DOHH2 (cell line): ENCODE data around the gene VSTM2B.

Experiments
- H3F3A ChIP-seq: fragments of 200-600 bp; sonication (generic), shearing (Covaris generic); 2 replicates; pipeline ENCODE4 v1.6.0; 2016; ENCODE audit warnings: antibody characterized with exemption, mild to moderate bottlenecking; ENCODE audit not compliant: control insufficient read depth, insufficient read depth
- H3K27ac ChIP-seq: fragments of 200-600 bp; sonication (generic); 2 replicates; pipeline ENCODE4 v1.5.1; 2014; ENCODE audit warnings: low read depth, mild to moderate bottlenecking, low read length, moderate library complexity
- H3K27me3 ChIP-seq: fragments of 200-600 bp; sonication (generic); 2 replicates; pipeline ENCODE4 v1.6.1; 2014; ENCODE audit warnings: mild to moderate bottlenecking, low read length, mixed read lengths; ENCODE audit not compliant: control insufficient read depth
- H3K36me3 ChIP-seq: fragments of 200-600 bp; sonication (generic); 2 replicates; pipeline ENCODE4 v1.6.1; 2014; ENCODE audit warnings: mild to moderate bottlenecking, low read length, moderate library complexity, mixed read lengths; ENCODE audit not compliant: control insufficient read depth
- H3K4me1 ChIP-seq: fragments of 200-600 bp; sonication (generic); 2 replicates; pipeline ENCODE4 v1.6.1; 2014; ENCODE audit warnings: mild to moderate bottlenecking, low read length, mixed read lengths; ENCODE audit not compliant: control insufficient read depth
- H3K4me2 ChIP-seq: fragments of 200-600 bp; sonication (generic); 2 replicates; pipeline ENCODE4 v1.6.0; 2014; ENCODE audit warnings: mild to moderate bottlenecking, low read length, moderate library complexity
- H3K4me3 ChIP-seq: fragments of 200-600 bp; sonication (generic); 2 replicates; pipeline ENCODE4 v1.5.1; 2014; ENCODE audit warnings: mild to moderate bottlenecking, low read length, mixed read lengths
- H3K79me2 ChIP-seq: fragments of 200-600 bp; sonication (generic); 2 replicates; pipeline ENCODE4 v1.6.1; 2014; ENCODE audit warnings: mild to moderate bottlenecking, low read length, mixed read lengths; ENCODE audit not compliant: control insufficient read depth
- H3K9me2 ChIP-seq: fragments of 200-600 bp; sonication (generic); replicated peaks from 2 replicates; pipeline ENCODE4 v1.6.1; 2014; ENCODE audit warnings: mild to moderate bottlenecking, low read length, mixed read lengths; ENCODE audit not compliant: control insufficient read depth
- H3K9me3 ChIP-seq: fragments of 200-600 bp; sonication (generic); 2 replicates; pipeline ENCODE4 v1.6.1; 2014; ENCODE audit warnings: antibody characterized with exemption, low read length, mixed read lengths; ENCODE audit not compliant: control insufficient read depth, insufficient read depth
- H4K20me1 ChIP-seq: fragments of 200-600 bp; sonication (generic); 2 replicates; pipeline ENCODE4 v1.6.0; 2014; ENCODE audit warnings: low read depth, mild to moderate bottlenecking, antibody characterized with exemption, low read length, moderate library complexity; ENCODE audit not compliant: control insufficient read depth, insufficient read depth
- CTCF ChIP-seq: fragments of 200-600 bp; sonication (generic); IDR thresholded peaks from one replicate; pipeline ENCODE4 v1.5.1; 2014; ENCODE audit warnings: antibody characterized with exemption, mild to moderate bottlenecking, low read depth, low read length; ENCODE audit not compliant: poor library complexity, severe bottlenecking
- EZH2phosphoT487 ChIP-seq: fragments of 200-600 bp; sonication (generic); IDR thresholded peaks from 2 replicates; pipeline ENCODE4 v1.6.1; 2017; ENCODE audit warnings: borderline replicate concordance, mild to moderate bottlenecking, antibody characterized with exemption, low read length, moderate library complexity, mixed read lengths

Gene VSTM2B

GRCh38 chr19:29603308-29603707, 77.5 kb downstream of the VSTM2B start:
- Histone ChIP-seq H3K4me1 (peaks cover 12% of the 10 kb centered on the region), H3K27ac (no peak overlapping the region), H3K27me3 (0 out of 2 replicates have a peak, but pooled peaks cover 4% of the 10 kb centered on the region), H3K4me3 (no peak overlapping the region), H4K20me1 (no peaks in the 10 kb centered on the region), H3K4me2 (no peak overlapping the region), H3K9me2 (no peaks in the 10 kb centered on the region), H3K9me3 (no peaks in the 10 kb centered on the region), H3F3A (no peaks in the 10 kb centered on the region), H3K79me2 (peaks cover 34% of the 10 kb centered on the region), H3K36me3 (no peaks in the 10 kb centered on the region)
- TF ChIP-seq EZH2phosphoT487 (no peak), CTCF (no peak)

- Histone ChIP-seq H3K4me2 (peak within 1 kb of the TSS; percentile 88), H3K79me2 (peaks cover 34% of the 10 kb centered on the region), H3K9me3 (no peaks in the 10 kb centered on the region), H3K4me1 (peaks cover 18% of the 10 kb centered on the region), H3K9me2 (no peaks in the 10 kb centered on the region), H3K27me3 (no peaks in the 10 kb centered on the region), H3F3A (no peaks in the 10 kb centered on the region), H3K36me3 (peaks cover 19% of the 10 kb centered on the region), H4K20me1 (no peaks in the 10 kb centered on the region), H3K27ac (peak within 1 kb of the TSS; percentile 72), H3K4me3 (peak within 1 kb of the TSS; percentile 84)
- TF ChIP-seq CTCF (no peak), EZH2phosphoT487 (no peak)
These were observed 80.0 kb downstream of the VSTM2B start, which contains the start of gene POP4 for GRCh38 chr19:29605653-29606419. Gene POP4, plus strand, starts transcription at chr19:29606283. Its CDS starts 36 bp downstream, at chr19:29606319.

- Histone ChIP-seq H3K27me3 (no peaks in the 10 kb centered on the region), H3K4me2 (peak overlapping the region; percentile 88), H3K79me2 (peaks cover 34% of the 10 kb centered on the region), H3F3A (no peaks in the 10 kb centered on the region), H3K36me3 (peaks cover 24% of the 10 kb centered on the region), H3K9me3 (no peaks in the 10 kb centered on the region), H3K9me2 (no peaks in the 10 kb centered on the region), H3K4me3 (peak overlapping the region; percentile 84), H4K20me1 (no peaks in the 10 kb centered on the region), H3K4me1 (peaks cover 24% of the 10 kb centered on the region), H3K27ac (no peak overlapping the region)
- TF ChIP-seq EZH2phosphoT487: no peak
- no peak for TF ChIP-seq CTCF
These were observed 80.6 kb downstream of the VSTM2B start for GRCh38 chr19:29606420-29606747.
